Cardiac muscle cell (in vitro differentiated cells and primary cell): ENCODE measurements around the gene SUCLG1. TPM values are rescaled to one million over a fixed set of nuclear protein-coding genes. Genes with fewer than 3 reads are reported as not detected.

Source experiments
- DNase-seq, 2 donors: peaks; one replicate each; pipeline versions ENCODE4 v3.0.0 to v3.0.0-alpha.2; 2010 to 2017; ENCODE audit warnings: low read depth in 1 of 2, low spot score in 1 of 2
- H3K27ac ChIP-seq: fragments of 200-600 bp; sonication (generic); 2 replicates; pipeline ENCODE4 v1.5.1; 2016
- H3K27me3 ChIP-seq: fragments of 200-600 bp; sonication (generic); 2 replicates; pipeline ENCODE4 v1.6.0; 2016; ENCODE audit warnings: control low read depth
- H3K36me3 ChIP-seq: fragments of 200-600 bp; sonication (generic); 2 replicates; pipeline ENCODE4 v1.5.1; 2016; ENCODE audit warnings: control low read depth
- H3K4me1 ChIP-seq: fragments of 200-600 bp; sonication (generic); 2 replicates; pipeline ENCODE4 v1.8.1; 2017; ENCODE audit warnings: low read depth, mild to moderate bottlenecking, mixed run types
- H3K4me3 ChIP-seq: fragments of 200-600 bp; sonication (generic); 2 replicates; pipeline ENCODE4 v1.5.1; 2016; ENCODE audit warnings: mild to moderate bottlenecking
- H3K9me3 ChIP-seq: fragments of 200-600 bp; sonication (generic); 2 replicates; pipeline ENCODE4 v1.5.1; 2017; ENCODE audit warnings: low read depth, mild to moderate bottlenecking, control low read depth
- polyA plus RNA-seq: library from polyadenylated mRNA; unstranded; fragments of >200 nt; fragmentation: Nextera tagmentation; extraction: Ambion mirVana; gene quantifications from 2 replicates; pipeline ENCODE4 v1.2.1, GENCODE V29; 2016
- total RNA-seq: library from RNA; depleted of rRNA; stranded (reverse); fragments of >200 nt; gene quantifications from 2 replicates; pipeline ENCODE4 v1.2.3, GENCODE V29; 2016
- TF ChIP-seq, protein P1 (sequence below): IDR thresholded peaks from 2 replicates; pipeline ENCODE4 v1.5.1; 2012; ENCODE audit warnings: low read depth, mild to moderate bottlenecking, low read length

The SUCLG1 gene
- total and polyA plus RNA-seq, 2 experiments from 2014 or later, result 56.4 to 158 TPM

DNA sequence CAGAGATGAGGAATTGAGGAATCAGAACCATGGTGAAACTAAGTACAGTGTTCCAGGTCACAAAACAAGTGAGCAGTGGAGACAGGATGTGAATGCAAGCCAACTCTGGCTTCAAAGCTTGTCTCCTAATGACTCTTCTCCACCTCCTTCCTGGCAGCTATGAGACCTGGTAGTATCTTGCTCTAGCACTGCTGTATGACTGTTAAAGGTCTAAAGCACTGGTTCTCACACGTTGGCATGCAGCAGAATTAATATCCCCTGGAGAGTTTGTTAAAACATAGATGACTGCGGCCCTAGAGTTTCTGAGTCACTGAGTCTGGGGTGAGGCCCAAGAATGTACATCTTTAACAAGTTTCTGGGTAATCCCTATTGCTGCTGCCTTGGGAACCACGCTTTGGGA, 63.3 kb downstream of the SUCLG1 start:
- DNase-seq, result peak in 1 of 2 donors; percentile 2
- Histone ChIP-seq H3K27ac (no peak overlapping the region), H3K36me3 (no peaks in the 10 kb centered on the region), H3K27me3 (no peaks in the 10 kb centered on the region), H3K4me3 (no peak overlapping the region), H3K4me1 (no peaks in the 10 kb centered on the region), H3K9me3 (no peaks in the 10 kb centered on the region)
- TF ChIP-seq, protein P1, sequence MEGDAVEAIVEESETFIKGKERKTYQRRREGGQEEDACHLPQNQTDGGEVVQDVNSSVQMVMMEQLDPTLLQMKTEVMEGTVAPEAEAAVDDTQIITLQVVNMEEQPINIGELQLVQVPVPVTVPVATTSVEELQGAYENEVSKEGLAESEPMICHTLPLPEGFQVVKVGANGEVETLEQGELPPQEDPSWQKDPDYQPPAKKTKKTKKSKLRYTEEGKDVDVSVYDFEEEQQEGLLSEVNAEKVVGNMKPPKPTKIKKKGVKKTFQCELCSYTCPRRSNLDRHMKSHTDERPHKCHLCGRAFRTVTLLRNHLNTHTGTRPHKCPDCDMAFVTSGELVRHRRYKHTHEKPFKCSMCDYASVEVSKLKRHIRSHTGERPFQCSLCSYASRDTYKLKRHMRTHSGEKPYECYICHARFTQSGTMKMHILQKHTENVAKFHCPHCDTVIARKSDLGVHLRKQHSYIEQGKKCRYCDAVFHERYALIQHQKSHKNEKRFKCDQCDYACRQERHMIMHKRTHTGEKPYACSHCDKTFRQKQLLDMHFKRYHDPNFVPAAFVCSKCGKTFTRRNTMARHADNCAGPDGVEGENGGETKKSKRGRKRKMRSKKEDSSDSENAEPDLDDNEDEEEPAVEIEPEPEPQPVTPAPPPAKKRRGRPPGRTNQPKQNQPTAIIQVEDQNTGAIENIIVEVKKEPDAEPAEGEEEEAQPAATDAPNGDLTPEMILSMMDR, result no peak

DNA sequence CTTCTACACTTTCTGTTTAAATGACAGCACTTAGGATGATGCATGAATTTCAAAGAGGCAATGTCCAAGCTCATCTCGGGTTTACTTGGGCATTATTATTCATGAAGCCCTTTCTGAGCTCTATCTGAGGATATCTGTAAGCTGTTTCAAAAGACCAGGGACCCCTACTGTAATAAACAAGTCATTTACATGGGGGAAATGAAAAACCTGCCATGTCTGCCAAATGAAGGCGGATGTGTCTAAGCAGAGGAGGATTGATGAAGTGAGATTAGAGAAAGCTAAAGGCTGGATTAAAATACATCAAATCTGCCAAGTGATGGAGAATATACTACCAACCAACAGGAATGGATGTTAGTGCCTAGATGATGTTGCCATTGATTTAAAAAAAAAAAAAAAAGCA, 64.5 kb downstream of the SUCLG1 start:
- H3K27me3 ChIP-seq, result no peaks in the 10 kb centered on the region
- TF ChIP-seq, protein P1, result no peak
- H3K9me3 ChIP-seq, result no peaks in the 10 kb centered on the region
- no peaks in the 10 kb centered on the region for H3K4me1 ChIP-seq
- H3K36me3 ChIP-seq, result no peaks in the 10 kb centered on the region
- H3K4me3 ChIP-seq, result no peak overlapping the region
- no peak for DNase-seq
- H3K27ac ChIP-seq, result no peak overlapping the region

DNA sequence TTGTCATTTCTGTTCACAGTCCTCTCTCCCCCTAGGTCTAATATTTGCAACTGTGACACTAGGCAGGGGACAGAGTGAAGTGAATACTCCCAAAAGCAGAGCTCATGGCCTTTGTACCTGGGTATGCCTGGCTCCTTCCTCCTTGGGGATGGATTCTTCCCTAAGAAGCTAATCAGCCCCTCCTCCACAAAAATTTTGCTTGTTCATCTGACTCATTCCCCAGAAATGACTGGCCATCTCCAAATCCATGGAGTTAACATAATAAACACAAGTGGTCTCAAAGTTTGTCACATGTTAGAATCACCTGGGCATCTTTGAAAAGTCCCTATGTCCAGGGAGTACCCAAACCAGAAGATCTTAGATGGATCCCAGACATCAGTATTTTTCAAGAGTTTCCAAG, 65.3 kb downstream of the SUCLG1 start:
- Histone ChIP-seq H3K4me3 (no peak overlapping the region), H3K4me1 (no peaks in the 10 kb centered on the region), H3K9me3 (no peaks in the 10 kb centered on the region), H3K36me3 (no peaks in the 10 kb centered on the region), H3K27me3 (no peaks in the 10 kb centered on the region), H3K27ac (no peak overlapping the region)
- no peak for DNase-seq
- TF ChIP-seq, protein P1, result no peak

DNA sequence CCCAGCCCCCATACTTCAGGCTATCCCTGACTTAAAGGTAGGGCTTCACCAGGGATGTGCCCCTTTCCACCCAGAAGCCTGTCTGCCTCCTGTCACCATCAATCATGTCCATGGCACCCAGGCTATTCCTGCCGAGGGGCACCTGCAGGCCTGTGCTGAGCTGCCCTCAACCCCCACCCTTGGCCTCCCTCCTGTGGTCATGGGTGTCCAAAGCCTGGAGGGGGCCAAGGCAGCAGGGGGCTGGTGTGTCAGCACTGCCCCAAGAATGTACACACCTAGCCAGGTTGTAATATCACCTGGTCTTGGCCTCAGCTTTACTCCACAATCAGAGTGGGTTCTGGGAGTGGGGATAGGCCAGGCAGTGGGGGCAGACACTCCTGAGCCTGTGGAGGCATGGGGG, 69.3 kb downstream of the SUCLG1 start:
- DNase-seq, result no peak
- no peak overlapping the region for H3K27ac ChIP-seq

DNA sequence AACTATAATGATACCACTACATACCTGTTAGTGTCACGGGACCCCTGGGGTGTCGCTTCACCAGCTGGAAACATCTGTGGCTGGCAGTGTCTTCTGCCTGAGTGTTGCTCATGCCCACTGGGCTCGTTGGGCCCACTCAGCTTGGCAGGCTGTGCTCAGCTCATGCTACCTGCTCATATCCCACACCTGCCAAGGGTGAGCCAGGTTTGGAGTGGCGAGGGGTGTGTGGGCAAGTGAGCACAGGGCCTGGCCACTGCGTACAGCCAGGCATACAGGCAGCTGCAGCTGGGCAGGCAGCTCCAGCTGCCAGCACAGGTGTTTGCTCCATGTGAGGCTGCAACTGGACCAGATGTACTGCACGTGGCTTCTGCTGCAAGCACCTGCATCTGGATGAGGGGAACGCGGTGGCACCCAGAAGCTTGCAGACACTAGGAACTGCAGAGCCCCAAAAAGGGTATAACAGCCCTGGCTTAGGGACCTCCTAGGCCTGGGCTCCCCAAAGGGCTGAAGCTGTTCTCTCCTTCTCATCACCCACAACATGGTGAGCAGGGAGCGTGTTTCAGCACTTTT, 70.1 kb downstream of the SUCLG1 start:
- H3K36me3 ChIP-seq, result no peaks in the 10 kb centered on the region
- TF ChIP-seq, protein P1, result no peak
- H3K4me3 ChIP-seq, result no peak overlapping the region
- no peaks in the 10 kb centered on the region for H3K27me3 ChIP-seq
- DNase-seq, result no peak
- no peak overlapping the region for H3K27ac ChIP-seq
- H3K9me3 ChIP-seq, result no peaks in the 10 kb centered on the region
- peaks cover 12% of the 10 kb centered on the region for H3K4me1 ChIP-seq

More for the DNA sequence above, 69.3 kb downstream of the SUCLG1 start:
- H3K4me1 ChIP-seq, result peaks cover 12% of the 10 kb centered on the region
- no peaks in the 10 kb centered on the region for H3K9me3 ChIP-seq
- H3K36me3 ChIP-seq, result no peaks in the 10 kb centered on the region
- TF ChIP-seq, protein P1, result no peak
- no peaks in the 10 kb centered on the region for H3K27me3 ChIP-seq
- H3K4me3 ChIP-seq, result no peak overlapping the region
